GM12892 (cell line): ENCODE measurements around the gene CYTH2.
"Not testable (repeated sequence)": the region's sequence is repeated elsewhere in the genome, so short reads cannot be mapped to it uniquely, and the experiment has no call there.

Source experiments
- DNase-seq: peaks from one replicate; pipeline ENCODE4 v3.0.0; 2011; ENCODE audit not compliant: insufficient read length
- FAIRE-seq: peaks from 2 replicates; lab custom pipeline; 2011; peaks lifted over from hg19 to GRCh38; lab: Jason Lieb, UNC
- POLR2A ChIP-seq: IDR thresholded peaks from 2 replicates; pipeline ENCODE4 v1.6.1; 2011; ENCODE audit warnings: low read depth, low read length, control low read depth
- POLR2AphosphoS5 ChIP-seq: IDR thresholded peaks from 2 replicates; pipeline ENCODE4 v1.6.1; 2011; ENCODE audit warnings: low read depth, low read length, control low read depth
- TAF1 ChIP-seq: IDR thresholded peaks from 2 replicates; pipeline ENCODE4 v1.6.1; 2011; ENCODE audit warnings: low read depth, mild to moderate bottlenecking, control low read depth, low read length, borderline replicate concordance

Gene CYTH2

DNA sequence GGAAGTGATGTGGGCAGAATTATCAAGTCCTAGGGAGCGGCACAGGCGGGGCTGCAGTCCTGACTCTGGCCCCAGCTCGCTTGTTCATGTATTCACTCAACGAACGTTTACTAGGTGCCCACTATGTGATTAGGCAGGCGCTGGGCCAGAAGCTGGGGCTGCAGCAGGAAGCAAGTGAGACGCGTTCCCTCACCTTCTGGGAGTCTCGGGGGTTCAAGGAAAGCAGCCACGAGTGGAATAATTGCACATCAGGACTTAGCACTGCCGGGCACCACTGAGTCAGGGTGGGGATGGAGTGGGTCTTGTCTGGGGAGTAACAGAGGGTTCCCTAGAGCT lies 44.9 kb downstream of the CYTH2 start:
- TF ChIP-seq TAF1 (no peak), POLR2AphosphoS5 (no peak), POLR2A (no peak)
- FAIRE-seq (no peak), DNase-seq (no peak)

DNA sequence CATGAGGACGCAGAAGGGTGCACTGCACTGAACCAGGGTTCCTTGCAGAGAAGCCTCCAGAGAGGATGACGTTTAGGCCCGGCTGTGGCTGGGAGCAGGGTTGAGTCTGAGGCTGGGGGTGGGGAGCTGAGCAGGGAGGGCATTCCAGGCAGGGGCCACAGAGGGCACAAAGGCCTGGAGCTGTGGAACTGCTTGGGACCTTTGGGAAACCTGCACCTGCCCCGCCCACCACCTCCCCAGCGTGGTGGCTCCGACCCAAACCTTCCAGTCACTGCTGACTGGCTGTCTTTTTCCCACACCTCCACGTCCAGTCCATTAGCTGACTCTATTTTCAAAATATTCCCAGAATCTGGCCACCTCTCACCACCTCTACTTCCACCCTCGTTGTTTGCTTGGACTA lies 47.4 kb downstream of the CYTH2 start:
- DNase-seq (no peak), FAIRE-seq (no peak)
- TF ChIP-seq POLR2AphosphoS5, result no peak

DNA sequence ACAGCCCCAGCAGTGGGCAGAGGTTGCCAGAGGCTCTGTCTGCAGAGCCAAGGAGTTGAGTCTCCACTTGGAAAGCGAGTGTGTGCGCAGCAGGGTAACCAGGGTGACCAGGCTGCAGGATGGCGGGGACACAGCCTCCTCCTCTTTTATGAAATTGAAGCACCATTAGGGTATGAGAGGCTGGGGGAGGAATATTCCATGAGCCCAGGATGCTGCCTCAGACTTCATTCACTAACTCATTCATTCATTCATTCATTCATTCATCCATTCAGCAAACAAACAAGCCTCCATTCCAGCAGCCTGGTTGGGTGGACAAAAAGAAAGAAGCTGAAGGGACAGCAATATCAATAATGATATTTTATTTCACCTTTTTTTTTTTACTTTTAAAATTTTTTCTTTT lies 49.0 kb downstream of the CYTH2 start:
- TF ChIP-seq POLR2AphosphoS5 (no peak), POLR2A (no peak), TAF1 (no peak)
- DNase-seq, result no peak

DNA sequence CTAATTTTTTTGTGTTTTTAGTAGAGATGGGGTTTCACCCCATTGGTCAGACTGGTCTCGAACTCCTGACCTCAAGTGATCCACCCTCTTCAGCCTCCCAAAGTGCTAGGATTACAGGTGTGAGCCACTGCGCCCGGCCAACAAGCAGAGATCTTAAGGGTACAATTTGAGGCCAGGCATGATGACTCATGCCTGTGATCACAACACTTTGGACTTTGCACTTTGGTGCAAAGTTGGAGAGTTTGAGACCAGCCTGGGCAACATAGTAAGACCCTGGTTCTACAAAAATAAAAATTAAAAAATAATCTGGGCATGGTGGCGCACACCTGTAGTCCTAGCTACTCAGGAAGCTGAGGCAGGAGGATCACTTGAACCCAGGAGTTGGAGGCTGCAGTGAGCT lies 50.3 kb downstream of the CYTH2 start:
- FAIRE-seq, DNase-seq: not testable (repeated sequence)

More for the DNA sequence above, 49.0 kb downstream of the CYTH2 start:
- FAIRE-seq, result no peak

DNA sequence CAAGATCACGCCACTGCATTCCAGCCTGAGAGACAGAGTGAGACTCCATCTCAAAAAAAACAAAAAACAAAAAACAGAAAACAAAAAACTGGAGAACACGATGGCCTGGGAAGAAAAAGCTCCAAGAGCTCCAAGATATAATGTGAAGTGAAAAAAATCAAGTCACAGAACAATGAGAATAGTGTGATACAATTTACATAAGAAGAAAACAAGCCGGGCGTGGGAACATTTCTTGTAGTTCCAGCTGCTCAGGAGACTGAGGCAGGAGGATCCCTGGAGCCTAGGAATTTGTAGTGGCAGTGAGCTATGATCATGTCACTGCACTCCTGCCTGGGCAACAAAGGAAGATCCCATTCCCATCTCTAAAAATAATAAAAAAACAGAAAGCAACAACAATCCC lies 51.0 kb downstream of the CYTH2 start:
- TF ChIP-seq TAF1 (no peak), POLR2A (no peak), POLR2AphosphoS5 (no peak)
- no peak for DNase-seq
- no peak for FAIRE-seq

DNA sequence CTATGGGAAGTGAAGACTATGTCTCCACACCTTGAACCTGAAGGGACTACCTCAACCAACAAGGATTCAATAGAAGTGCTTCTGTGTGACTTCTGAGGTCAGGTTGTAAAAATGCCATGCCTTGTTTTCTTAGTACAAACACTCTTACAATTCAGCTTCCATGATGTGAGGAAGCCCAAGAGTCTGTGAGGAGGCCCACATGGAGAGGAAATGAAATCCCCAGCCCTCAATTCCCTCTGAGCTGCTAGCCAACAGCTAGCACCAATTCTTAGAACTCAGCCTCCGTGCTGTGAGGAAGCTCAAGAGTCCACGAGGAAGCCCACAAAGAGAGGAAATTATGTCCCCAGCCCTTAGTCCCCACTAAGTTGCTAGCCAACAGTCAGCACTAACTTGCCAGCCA lies 55.1 kb downstream of the CYTH2 start:
- TF ChIP-seq POLR2AphosphoS5 (no peak), TAF1 (no peak), POLR2A (no peak)
- FAIRE-seq (no peak), DNase-seq (no peak)

DNA sequence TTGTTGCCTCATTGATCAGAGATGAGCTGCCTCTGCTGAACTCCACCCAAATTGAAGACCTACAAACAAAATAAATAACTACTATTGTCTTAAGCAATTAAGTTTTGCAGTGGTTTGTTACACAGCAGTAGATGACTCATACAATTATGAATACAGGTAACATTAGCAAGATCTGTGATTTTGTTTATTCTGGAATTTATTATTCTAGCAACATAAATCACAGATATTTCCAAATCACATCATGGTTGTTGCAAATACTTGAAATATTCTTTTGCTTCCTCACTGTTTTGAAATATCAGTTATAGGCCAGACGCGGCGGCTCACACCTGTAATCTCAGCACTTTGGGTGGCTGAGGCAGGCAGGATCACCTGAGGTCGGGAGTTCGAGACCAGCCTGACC lies 55.6 kb downstream of the CYTH2 start:
- DNase-seq (no peak), FAIRE-seq (no peak)
- TF ChIP-seq POLR2AphosphoS5, result no peak
- no peak for TF ChIP-seq POLR2A
- TF ChIP-seq TAF1, result no peak

DNA sequence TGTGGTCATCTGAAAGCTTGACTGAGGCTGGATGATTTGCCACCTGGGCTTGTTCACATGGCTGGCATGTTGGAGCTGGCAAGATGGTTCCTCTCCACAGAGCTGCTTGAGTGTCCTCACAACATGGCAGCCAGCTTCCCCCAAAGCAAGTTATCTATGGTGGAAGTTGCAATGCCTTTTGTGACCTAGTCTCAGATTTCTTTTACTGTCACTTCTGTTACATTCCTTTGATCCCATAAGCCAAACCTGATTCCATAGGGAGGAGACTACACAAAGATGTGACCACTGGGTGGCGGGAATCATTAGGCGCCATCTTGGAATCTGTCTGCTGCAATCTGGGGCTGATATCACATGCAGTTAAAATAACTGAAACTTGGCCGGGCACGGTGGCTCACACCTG lies 60.0 kb downstream of the CYTH2 start:
- DNase-seq (no peak), FAIRE-seq (no peak)
- TF ChIP-seq TAF1 (no peak), POLR2AphosphoS5 (no peak), POLR2A (no peak)

DNA sequence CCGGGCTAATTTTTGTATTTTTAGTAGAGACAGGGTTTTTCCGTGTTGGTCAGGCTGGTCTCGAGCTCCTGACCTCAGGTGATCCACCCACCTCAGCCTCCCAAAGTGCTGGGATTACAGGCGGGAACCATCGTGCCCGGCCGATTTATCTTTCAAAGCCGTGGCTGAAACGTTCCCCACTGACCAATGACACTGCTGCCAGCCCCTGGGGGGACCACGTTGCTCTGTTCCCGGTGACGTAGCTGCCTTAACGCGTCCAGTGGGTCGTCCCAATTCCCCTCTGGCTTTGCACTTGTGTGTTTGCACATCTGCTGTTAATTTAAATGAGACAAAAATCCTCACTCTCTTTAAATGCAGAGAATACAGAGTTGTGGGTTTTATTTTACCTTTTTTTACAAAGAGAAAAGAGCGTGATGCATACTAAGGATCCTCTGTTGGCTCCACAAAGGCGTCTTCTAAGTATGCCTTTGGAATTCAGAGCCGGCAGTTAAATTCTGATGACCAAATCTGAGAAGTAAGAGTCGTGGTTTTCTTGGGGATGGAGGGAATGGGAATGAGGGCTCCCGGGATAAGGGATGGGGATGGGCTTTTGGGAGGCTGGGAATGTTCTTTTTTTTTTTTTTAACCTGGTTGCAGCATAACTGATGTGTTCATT lies 61.0 kb downstream of the CYTH2 start:
- TF ChIP-seq POLR2A (no peak), TAF1 (no peak), POLR2AphosphoS5 (no peak)
- no peak for DNase-seq
- no peak for FAIRE-seq

DNA sequence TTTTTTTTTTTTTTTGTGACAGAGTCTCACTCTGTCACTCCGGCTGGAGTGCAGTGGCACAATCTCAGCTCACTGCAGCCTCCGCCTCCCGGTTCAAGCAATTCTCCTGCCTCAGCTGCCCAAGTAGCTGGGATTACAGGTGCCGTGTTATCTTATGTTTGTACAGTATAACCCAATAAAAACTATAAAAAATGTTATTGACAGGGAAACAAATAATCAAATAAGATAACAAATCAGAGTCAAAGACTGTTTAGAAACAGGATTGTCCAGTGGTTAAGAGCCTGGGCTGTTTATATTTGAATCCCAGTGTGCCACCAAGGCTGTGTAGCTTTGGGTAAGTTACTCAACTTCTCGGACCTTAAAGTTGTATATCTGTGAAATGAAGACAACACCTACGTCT lies 61.6 kb downstream of the CYTH2 start:
- DNase-seq (no peak), FAIRE-seq (no peak)
- TF ChIP-seq POLR2A (no peak), POLR2AphosphoS5 (no peak), TAF1 (no peak)
